Left lobe of liver (tissue), 2 donors: Measurements from ENCODE around the gene ITPRID2. TPM values are rescaled to one million over a fixed set of nuclear protein-coding genes. Genes with fewer than 3 reads are reported as not detected.

ENCODE experiments used
- ATAC-seq: fragments of 200-7000 bp; cut with Tn5 transposase; one replicate; pipeline ENCODE4 v1.9.1; 2020; ENCODE audit warnings: mild to moderate bottlenecking, moderate library complexity
- DNase-seq: peaks from one replicate; pipeline ENCODE4 v3.0.0-alpha.2; 2020; ENCODE audit warnings: low spot score
- total RNA-seq: library from RNA; stranded (reverse); gene quantifications from one replicate; pipeline ENCODE4 v1.2.1, GENCODE V29; 2021
- donor health status: DM: no; HTN: no; CAD: no; lungs with moderate emphysema.
- donor health status: DM: no; HTN: yes; CAD: no.

ITPRID2 gene
- total RNA-seq, 1 donor from 2014 or later: 96.4 TPM

GRCh38 chr2:181879295-181879694, 12.2 kb upstream of the ITPRID2 start:
- ATAC-seq: no peak
- DNase-seq: no peak

DNA sequence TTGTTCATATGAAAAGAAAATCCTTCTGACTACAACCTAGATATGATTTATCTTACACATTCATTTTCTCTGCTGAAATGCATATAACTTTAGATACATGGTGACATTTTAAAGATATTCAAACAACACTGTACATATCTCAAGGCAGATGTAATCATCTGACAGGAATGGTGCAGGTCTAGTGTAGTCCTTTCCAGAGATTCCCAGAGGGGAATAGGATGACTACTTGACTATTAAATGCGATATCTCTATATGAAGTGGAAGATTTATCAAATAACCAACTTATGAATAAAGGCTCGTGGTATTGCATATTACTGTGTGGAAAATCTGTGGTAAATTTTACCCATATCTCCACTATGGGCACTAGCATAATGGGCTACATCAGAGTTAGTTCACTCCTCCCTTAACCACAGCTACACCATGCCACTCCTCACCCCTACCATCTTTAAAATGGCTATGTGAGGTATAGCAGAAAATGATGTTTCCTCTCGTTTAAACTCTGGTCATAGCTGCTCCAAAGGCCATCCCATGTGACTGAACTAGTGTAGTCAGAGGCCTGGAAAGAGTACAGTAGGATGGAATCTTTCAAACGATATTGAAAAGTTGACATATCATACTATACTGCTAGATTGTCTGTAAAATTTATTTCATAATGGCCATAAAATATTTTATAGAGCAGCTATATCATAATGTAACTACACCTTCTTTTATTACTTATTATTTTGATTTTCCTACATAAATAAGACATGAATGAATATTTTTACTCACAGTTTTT, 9.1 kb upstream of the ITPRID2 start:
- DNase-seq (no peak), ATAC-seq (no peak)

DNA sequence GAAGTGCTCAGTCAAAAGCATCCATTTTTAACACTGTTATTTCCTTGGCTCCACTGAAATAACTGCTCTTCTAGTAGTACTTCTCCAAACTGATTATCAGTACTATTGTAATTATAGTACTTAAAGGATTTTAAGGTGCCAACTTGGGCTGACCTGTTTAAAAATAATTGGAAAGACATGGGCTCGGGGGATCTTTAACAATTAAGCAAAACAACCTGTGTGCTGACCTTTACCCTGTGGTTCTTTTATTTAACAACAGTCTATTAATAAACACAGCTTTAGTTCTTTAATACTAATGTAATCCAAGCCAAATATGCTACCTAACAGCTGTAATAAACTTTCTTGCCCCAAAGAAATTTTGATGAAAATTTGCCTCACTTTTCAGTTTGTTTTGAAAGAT, 6.9 kb upstream of the ITPRID2 start:
- no peak for DNase-seq
- no peak for ATAC-seq

GRCh38 chr2:181885096-181885495, 6.4 kb upstream of the ITPRID2 start:
- no peak for ATAC-seq

DNA sequence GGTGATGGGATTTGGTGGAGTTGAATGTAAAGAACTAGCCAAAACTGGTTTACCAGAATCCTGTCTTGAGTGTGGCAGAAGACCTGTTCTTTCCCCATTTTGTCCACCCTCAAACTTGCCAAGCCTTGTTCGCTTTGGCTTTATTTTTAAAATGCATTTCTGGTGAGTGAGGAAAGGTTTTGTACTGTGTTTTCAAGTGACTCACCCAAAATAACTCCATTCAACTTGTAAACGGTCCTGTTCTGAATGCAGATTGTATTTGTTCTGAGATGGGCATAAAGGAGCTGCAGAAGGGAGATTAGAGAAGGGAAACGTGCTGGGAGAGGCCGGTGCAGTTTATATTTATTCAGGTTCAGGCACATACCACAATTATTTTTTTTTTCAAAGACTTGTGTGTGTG, 5.3 kb upstream of the ITPRID2 start:
- no peak for ATAC-seq
- no peak for DNase-seq

More at GRCh38 chr2:181885096-181885495, 6.4 kb upstream of the ITPRID2 start:
- DNase-seq: no peak

DNA sequence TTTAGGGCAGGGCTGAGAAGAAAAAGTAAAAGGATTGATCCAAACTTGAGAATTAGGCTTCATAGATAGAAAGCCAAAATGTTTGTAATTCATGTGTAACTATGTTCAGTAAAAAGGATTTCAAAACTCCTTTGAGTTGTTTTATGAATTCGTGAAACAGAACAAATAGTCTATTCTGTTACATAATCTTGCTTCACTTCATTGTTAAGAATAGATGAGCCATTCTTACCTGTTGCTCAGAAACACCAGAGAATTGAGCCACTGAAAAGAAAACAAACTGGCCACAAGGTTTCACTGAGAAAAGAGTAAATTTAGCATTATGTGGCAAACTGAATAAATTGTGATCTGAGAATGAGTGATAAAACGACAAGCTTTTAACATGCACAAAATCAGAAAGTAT, 4.5 kb upstream of the ITPRID2 start:
- DNase-seq (no peak), ATAC-seq (no peak)

- DNase-seq: no peak
- no peak for ATAC-seq
These were observed 1.8 kb upstream of the ITPRID2 start for GRCh38 chr2:181889776-181890175.

DNA sequence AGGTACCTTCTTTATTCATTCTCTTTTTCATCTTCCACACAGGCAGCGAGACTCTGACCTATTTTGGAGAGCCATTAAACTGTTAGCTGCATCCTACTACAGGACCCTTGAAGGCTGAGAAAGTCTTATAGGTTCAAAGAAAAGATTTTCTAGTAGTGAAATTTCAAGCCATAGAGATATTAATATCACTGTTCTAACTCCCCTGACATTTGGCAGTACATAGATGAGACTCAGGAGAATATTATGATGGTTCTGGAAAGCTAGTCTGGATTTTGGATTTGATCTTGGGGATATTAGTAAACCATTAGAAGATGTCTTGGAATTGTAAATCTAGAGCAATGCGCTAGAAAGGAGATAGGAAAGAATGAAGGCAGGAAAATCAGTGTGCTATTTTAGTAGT, 1.3 kb upstream of the ITPRID2 start:
- no peak for ATAC-seq

GRCh38 chr2:181891966-181892798, 652 bp downstream of the ITPRID2 start:
- ATAC-seq (peak; percentile 65), DNase-seq (peak; percentile 81)

More for the DNA sequence above, 1.3 kb upstream of the ITPRID2 start:
- no peak for DNase-seq

DNA sequence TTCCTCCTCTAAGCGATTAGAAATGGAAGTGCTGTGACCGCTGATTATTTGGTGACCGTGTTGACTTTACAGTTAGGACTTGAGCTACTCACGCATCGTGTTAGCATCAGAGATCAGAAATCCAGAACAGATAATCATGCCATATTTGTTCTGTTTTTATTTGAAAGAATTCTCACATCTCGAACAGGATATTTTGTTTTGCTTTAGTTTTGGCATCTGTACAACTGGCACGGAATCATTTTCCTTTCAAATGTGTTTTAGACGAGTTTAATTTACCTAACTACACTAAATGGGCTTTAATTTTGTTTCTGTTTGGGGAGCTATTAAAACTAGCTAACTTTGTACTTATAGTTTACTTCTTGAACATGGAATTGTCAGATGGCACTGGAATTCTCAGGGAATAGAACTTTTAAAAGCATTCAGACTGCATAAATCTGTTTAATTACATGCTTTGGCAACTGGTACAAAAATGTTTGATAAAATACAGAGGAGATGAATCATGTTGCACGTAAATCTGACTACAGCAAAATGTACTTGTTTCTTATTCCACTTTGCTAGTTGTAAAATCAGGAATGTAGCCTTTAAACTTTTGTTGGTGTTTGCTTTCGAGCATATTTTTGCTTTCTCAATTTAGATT, 1.4 kb downstream of the ITPRID2 start:
- DNase-seq (no peak), ATAC-seq (no peak)

GRCh38 chr2:181894381-181894780, 2.9 kb downstream of the ITPRID2 start:
- ATAC-seq (no peak), DNase-seq (no peak)

- no peak for ATAC-seq
- no peak for DNase-seq
These were observed 4.3 kb downstream of the ITPRID2 start for GRCh38 chr2:181895818-181896217.

GRCh38 chr2:181896286-181896685, 4.8 kb downstream of the ITPRID2 start:
- ATAC-seq: no peak
- no peak for DNase-seq

DNA sequence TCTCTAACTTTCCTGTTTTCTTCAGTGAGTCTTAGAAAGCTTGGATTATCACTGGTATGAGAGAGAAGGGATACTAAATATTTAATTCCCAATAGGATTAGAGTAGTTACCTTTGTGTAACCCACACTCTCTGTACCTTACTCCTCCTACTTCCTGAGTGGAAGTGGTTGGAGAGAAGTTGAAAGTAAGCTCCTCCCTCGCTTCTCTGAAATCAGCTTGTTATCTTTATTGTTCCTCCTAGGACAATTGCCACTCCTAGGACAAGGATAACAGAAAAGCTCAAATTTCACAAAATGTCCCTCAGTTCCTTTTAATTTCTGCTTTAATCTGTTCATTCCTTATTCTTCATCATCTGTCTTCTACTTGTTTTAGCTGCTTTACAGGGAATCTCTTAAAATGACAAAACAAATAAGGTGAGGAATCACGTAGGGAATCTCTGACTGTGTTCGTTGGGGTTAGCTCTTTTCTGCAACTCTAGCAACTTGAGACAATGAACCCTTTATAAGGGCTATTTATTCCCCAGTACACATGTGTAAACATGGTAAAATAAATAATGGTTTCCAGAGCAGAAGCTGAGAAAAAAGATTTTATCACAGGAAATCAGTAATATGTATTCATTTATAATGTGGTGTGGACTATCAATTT, 8.6 kb downstream of the ITPRID2 start:
- no peak for DNase-seq
- ATAC-seq: no peak

DNA sequence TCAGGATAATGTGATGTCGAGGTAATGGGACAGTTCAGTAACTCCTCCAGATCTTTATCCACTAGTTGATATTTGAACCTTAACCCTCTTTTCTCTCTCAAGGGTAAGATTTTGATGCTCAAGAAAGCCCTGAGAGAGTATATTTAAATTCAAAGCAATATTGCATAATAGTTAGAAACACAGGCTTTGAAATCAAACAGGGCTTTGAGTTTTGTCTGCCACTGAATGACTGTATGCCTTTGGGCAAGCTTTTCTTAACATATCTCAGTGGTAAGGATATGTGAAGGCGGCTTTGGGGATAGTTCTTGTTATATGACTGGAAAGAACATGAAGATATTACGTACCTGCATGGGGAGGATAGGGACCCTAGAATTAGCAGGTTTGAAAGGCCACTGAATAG, 11.1 kb downstream of the ITPRID2 start:
- ATAC-seq (peak; percentile 28), DNase-seq (no peak)

DNA sequence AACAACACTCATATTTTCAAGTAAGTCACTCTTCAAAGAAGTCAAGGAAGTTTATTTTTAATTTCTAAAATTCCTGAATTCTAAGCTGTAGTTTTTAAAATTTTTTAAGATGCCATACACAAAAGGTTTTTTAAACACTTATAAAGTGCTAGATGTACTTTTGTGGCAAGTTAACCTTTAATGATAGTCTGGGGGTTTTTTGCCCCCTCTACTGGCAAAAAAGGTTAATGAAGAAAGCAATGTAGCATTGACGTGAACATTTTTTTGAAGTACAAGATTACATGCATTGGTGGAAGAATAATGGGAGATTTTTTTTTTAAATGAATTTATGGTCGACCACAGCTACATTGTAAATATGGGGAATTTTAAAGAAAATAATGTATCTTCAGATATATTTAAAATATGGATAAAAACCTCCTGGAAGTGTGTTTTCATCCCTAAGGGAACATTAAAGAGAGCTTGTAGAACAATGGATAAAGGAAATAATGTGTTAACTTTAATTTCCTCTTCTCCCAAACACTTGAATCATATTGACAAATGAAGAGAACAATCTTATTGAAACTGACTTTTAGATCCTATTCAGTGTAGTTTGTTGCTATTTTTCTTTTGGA, 12.6 kb downstream of the ITPRID2 start:
- DNase-seq (no peak), ATAC-seq (peak; percentile 53)

DNA sequence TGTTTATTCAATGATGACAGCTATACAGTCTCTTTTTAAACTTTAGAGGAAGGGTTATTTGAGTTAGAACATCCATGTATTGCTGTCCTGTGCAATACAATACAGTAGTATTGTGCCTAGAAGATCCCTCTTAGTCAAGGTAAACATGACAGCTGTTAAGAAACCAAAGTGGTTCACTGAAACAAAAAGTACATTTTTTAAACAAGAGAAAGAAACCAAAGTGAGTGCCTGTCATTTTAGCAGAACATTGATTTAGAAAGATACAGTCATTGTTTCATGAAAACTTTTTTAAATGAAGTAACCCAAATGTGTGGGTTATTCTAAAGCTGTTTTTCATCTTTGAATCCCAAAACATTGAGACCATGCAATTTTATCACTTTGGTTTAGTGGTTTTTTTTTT, 15.5 kb downstream of the ITPRID2 start:
- no peak for DNase-seq
- no peak for ATAC-seq

- ATAC-seq (no peak), DNase-seq (no peak)
These were observed 16.1 kb downstream of the ITPRID2 start for GRCh38 chr2:181907635-181908034.

DNA sequence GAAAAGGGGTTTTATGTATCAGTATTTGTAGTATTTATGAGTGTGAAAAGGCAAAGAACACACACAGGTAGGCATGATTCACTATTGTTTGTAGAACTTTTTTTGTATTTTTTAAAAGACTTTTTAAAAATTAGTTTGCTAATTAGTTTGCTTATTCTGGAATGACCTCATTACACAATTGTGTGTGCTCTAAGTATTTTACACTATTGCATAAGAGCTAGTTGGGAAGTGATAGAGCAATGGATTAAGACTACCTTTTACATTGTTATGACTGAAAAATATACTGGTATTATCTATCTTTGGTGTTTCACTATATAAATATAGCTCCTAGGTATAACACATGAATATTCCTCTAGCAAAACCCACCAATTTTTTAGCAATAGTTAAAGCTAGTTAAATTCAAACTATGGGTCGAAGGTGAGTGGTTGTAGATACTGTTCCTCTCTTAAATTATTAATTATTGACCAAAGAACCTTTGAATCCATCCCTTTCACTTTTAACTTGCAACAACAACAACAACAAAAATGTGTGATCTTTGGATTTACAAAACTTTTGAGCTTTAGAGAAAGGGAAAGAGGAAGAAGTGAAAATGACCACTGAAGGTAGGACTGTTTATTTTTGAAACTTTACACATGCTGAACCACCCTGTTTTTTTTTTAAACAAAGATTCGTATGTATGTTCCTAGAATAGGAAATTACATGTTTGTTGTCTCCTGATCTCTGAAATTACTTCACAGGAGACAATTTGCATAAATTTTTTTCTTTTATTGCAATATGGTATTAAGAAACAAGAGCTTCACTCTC, 18.7 kb downstream of the ITPRID2 start:
- no peak for DNase-seq
- ATAC-seq: peak; percentile 57

GRCh38 chr2:181911830-181912229, 20.3 kb downstream of the ITPRID2 start:
- peak; percentile 89 for ATAC-seq

More at GRCh38 chr2:181911830-181912229, 20.3 kb downstream of the ITPRID2 start:
- no peak for DNase-seq
